GM20431 (cell line): ENCODE measurements around the gene SIRT1.
"Not testable (repeated sequence)": the region's sequence is repeated elsewhere in the genome, so short reads cannot be mapped to it uniquely, and the experiment has no call there.

Experiments
- in situ Hi-C: fragments of 300-500 bp; cut with MseI, MboI; formaldehyde crosslinking; loops from one replicate; pipeline ENCODE4 v1.15.0; 2020; ENCODE audit warnings: low sequenced_read_pairs; ENCODE audit not compliant: unreplicated experiment

Gene SIRT1

DNA sequence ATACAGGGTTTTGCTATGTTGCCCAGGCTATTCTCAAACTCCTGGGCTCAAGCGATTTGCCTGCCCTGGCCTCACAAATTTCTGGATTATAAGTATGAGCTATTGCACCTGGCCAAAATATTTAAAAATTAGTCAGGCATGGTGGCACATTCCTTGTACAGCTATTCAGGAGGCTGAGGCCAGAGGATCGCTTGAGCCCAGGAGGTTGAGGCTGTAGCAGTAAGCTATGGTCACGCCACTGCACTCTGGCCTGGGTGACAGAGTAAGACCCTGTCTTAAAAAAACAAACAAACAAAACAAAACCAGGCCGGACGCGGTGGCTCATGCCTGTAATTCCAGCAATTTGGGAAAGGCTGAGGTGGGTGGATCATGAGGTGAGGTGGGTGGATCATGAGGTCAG lies 14.5 kb upstream of the SIRT1 start:
- in situ Hi-C loops = loop anchor here (25.0 kb wide), 2 partner anchors 292 to 442 kb away; no protein-coding TSS in a partner anchor

DNA sequence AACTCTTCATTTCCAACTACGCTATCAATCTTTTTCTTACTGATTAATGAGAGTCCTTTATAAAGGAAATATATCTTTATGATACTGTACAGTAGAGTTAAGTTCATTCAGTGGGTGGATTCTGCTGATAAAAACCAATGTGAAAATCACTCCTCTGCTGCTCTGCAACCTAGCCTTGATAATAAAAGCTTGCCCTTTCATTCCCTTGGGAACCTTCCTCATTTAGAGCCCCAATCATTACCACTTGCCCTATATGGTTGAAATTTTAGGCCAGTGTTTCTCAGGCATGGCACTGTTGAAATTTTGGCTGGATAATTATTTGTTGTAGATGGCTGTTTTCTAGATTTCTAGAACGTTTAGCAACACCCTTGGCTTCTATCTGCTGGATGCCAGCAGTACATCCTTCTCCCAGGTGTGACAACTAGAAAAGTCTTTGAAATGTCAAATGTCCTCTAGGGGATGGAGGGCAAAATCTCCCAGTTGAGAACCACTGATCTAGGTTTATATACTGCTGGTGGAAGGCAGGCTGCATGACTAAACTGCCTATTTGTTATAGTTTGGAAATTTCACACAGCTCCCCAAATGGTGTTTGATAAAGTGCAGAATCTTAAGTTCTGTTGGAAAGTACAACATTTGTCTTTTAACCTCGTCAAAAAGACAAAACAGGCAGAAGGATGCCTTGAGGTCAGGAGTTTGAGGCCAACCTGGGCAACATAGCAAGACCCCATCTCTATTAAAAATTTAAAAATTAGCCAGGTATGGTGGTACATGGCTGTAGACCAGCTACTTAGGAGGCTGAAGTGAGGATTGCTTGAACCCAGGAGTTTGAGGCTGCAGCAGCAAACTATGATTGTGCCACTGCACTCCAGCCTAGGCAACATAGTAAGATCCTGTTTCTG lies 8.9 kb upstream of the SIRT1 start:
- in situ Hi-C loops = no loop called here

DNA sequence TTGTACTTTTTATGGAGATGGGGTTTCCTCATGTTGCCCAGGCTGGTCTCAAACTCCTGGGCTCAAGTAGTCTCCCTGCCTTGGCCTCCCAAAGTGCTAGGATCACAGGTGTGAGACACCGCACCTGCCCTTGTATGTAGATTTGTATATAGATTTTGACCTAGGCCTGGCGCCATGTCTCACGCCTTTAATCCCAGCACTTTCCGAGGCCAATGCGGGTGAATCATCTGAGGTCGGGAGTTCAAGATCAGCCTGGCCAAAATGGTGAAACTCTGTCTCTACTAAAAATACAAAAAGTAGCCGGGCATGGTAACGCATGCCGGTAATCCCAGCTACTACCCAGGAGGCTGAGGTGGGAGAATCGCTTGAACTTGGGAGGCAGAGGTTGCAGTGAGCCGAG lies 7.0 kb upstream of the SIRT1 start:
- in situ Hi-C loops = not testable (repeated sequence)

- in situ Hi-C loops = no loop called here
Measured at GRCh38 chr10:67878133-67878532, 6.3 kb upstream of the SIRT1 start.

- in situ Hi-C loops = no loop called here
Measured at GRCh38 chr10:67883710-67884312, 645 bp upstream of the SIRT1 start.

DNA sequence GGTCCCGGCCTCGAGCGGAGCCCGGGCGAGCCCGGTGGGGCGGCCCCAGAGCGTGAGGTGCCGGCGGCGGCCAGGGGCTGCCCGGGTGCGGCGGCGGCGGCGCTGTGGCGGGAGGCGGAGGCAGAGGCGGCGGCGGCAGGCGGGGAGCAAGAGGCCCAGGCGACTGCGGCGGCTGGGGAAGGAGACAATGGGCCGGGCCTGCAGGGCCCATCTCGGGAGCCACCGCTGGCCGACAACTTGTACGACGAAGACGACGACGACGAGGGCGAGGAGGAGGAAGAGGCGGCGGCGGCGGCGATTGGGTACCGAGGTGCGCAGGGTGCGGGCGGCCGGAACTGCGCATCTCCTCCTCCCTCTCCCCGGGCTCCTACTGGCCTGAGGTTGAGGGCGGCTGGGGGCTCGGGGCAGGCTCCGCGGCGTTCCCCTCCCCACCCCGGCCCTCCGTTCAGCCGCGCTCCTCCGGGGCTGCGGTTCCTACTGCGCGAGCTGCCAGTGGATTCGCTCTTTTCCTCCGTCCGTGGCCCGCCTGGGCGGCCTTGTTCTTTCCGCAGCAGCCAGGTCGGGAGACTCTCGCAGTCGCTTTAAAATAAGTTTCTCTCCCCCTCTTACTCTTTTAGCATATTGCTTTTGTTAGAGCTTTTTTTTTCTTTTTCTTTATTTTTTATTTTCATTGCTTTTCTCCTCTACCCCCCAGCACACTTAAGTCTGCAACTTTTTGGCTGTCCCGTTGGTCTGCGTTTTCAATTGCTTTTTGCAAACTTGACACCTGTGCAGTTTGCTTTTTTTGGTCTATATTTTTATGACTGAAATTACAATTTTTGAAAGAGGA lies 600 bp downstream of the SIRT1 start:
- in situ Hi-C loops = no loop called here

- in situ Hi-C loops = no loop called here
Measured at GRCh38 chr10:67893637-67894036, 9.2 kb downstream of the SIRT1 start.

DNA sequence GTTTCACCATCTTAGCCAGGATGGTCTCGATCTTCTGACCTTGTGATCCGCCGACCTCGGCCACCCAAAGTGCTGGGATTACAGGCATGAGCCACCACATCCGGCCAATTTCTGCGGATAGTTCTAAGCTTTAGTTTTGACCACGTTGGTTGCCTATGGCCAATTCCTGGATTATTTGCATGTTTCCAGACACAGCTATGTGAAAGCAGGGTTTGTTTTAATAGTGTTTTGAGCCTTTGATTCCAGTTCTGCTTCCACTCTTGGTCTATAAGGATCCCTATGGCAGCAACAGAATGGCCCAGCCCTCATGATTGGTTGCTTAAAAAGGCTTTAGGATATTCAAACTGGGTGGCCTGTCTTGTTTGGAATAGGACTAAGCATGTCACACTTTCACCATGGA lies 19.1 kb downstream of the SIRT1 start:
- in situ Hi-C loops = no loop called here

DNA sequence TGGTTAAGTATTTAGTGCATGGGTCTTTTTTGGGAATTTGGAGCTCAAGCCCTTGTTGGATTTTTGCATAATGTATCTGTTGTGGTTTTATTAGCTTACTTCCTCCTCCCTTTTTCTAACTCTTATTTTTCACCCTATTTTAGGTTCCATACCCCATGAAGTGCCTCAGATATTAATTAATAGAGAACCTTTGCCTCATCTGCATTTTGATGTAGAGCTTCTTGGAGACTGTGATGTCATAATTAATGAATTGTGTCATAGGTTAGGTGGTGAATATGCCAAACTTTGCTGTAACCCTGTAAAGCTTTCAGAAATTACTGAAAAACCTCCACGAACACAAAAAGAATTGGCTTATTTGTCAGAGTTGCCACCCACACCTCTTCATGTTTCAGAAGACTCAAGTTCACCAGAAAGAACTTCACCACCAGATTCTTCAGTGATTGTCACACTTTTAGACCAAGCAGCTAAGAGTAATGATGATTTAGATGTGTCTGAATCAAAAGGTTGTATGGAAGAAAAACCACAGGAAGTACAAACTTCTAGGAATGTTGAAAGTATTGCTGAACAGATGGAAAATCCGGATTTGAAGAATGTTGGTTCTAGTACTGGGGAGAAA lies 28.0 kb downstream of the SIRT1 start:
- in situ Hi-C loops = no loop called here

DNA sequence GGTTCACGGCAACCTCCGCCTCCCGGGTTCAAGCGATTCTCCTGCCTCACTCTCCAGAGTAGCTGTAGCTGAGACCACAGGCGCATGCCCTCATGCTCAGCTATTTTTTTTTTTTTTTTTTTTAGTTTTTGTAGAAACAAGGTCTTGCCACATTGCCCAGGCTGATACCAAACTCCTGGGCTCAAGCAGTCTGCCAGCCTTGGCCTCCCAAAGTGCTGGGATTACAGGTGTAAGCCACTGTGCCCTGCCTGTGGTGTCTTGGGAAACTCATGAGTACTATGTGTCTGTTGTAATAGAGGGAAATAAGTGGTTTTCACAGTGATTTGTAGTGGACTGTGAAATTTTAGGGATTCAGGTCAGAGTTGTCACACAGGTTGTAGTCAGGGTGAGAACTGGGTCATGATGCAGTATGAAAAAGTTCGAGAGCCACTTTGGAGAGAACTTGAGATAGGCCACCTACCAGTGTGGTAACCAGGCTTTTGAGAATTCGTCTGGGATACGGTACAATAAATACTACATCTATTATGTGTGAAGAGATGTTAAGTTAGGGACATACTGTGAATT lies 30.4 kb downstream of the SIRT1 start:
- in situ Hi-C loops = no loop called here

DNA sequence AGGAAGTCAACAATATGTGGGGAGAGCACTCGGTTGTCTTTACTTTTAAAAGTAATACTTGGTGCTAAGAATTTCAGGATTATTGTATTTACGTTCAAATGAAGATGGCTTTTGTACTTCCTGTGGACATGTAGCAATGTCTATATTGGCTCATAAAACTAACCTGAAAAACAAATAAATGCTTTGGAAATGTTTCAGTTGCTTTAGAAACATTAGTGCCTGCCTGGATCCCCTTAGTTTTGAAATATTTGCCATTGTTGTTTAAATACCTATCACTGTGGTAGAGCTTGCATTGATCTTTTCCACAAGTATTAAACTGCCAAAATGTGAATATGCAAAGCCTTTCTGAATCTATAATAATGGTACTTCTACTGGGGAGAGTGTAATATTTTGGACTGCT lies 32.7 kb downstream of the SIRT1 start:
- in situ Hi-C loops = no loop called here

DNA sequence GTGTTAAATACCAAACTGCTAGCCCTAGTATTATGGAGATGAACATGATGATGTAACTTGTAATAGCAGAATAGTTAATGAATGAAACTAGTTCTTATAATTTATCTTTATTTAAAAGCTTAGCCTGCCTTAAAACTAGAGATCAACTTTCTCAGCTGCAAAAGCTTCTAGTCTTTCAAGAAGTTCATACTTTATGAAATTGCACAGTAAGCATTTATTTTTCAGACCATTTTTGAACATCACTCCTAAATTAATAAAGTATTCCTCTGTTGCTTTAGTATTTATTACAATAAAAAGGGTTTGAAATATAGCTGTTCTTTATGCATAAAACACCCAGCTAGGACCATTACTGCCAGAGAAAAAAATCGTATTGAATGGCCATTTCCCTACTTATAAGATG lies 33.2 kb downstream of the SIRT1 start:
- in situ Hi-C loops = no loop called here

DNA sequence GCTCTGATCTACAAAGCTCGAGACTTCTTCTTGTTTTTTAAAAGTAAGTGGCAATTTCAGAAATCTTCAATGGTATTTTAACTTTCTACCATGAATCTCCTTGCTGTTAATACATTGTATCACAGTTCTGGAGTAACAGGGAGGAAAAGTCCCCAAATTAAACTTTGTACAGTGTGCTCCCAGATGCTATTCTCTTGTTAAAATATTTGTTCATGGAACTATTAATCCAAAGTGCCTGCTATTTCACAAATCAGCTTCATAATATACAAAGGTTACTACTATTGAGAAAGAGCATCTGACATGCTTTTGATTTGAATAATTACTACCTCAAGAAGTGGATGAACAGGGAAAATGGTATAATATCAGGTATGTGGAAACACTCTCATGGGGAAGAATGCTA lies 36.6 kb downstream of the SIRT1 start:
- in situ Hi-C loops = no loop called here

- in situ Hi-C loops = no loop called here
Measured at GRCh38 chr10:67923551-67923950, 39.1 kb downstream of the SIRT1 start.

DNA sequence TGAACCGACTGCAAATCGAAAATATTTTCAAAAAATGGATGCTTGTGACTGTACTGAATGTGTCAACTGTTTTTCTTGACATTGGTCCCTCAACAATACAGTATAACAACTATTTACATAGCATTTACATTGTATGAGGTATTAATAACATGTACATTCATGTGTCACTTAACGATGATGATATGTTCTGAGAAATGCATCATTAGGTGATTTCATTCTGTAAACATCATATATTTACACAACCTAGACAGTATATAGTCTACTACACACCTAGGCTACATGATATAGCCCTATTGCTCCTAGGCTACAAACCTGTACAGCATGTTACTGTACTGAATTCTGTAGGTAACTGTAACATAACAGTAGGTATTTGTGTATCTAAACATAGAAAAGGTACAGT lies 39.7 kb downstream of the SIRT1 start:
- in situ Hi-C loops = no loop called here

- in situ Hi-C loops = no loop called here
Measured at GRCh38 chr10:67925449-67926005, 41.1 kb downstream of the SIRT1 start.

DNA sequence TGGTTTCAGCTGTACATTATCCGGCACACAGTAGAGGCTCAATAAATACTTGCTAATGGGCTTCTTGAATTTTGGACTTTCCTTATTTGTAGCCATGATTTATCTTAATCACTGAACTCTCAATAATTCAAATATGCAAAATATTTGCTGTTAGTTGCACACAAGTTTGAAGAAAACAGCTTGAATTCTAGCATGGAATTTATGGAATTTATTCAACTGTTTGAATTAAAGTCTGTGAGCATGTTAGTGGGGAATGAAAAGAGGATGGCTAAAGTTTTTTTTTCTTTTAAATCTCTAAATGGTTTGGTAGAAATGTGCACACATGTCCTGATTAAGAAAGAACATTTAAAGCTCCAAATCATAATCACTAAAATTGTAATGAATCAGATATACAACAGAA lies 42.5 kb downstream of the SIRT1 start:
- in situ Hi-C loops = no loop called here

- in situ Hi-C loops = no loop called here
Measured at GRCh38 chr10:67933199-67933598, 48.7 kb downstream of the SIRT1 start.

DNA sequence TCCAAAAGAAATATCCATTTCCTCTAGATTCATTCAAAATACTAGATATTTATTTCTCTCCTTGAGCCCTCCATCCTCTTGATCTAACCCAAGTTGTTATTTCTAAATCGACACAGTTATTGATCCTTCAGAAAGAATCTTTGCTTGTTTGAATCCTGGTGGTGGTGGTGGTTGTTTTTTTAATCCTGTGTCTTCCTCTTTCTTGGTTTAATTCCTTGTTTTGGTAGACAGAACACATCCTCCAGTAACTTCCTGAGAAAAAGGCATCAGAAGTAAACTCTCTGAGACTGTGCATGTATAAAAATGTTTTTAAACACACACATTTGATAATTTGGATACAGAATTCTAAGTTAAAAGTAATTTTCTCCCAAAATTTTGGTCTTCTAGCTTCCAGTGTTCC lies 49.9 kb downstream of the SIRT1 start:
- in situ Hi-C loops = no loop called here

GRCh38 chr10:67935223-67935622 lies 50.8 kb downstream of the SIRT1 start:
- in situ Hi-C loops = no loop called here
